GM18498 (cell line): Measurements from ENCODE around the gene TAB2.
"Not testable (repeated sequence)": the region's sequence is repeated elsewhere in the genome, so short reads cannot be mapped to it uniquely, and the experiment has no call there.

Experiments
- ATAC-seq: cut with Tn5 transposase; IDR thresholded peaks from one replicate; pipeline ENCODE4 v1.9.1; 2021; ENCODE audit warnings: mild to moderate bottlenecking, moderate library complexity; ENCODE audit not compliant: unreplicated experiment

Gene TAB2

DNA sequence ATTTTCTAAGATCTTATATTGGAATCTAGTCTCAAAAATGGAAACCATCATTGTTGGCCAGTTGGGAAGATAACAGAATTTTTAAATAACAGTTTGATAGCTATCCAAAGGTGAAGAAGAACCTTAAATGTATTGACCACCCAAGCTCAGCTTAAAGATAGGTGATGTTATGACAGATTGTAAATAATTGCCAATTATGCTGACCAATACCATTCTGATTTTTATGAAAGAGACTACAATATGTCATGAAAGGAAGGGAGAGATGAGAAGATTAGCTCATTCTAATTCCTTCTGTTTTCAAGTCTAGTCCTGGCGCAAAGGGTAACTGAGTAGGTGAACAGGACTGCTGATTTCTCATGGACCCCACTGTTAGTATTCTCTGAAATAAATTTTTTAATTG lies 5.7 kb upstream of the TAB2 start:
- ATAC-seq: no peak

DNA sequence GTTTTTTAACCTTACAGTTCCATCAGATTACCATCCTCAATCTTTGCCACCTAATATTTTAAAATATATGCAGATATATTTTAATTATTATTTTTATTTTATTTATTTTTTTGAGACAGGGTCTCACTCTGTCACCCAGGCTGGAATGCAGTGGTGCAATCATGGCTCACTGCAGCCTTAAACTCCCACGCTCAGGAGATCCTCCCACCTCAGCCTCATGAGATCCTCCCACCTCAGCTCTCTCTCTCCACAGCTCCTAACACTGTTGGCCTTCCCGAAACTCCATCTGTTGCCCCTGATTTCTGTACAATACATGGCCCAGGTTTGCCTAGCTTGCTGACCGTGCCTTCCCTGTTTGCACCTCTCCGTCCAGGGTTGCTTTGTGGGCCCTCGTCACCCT lies 4.4 kb upstream of the TAB2 start:
- ATAC-seq: no peak

DNA sequence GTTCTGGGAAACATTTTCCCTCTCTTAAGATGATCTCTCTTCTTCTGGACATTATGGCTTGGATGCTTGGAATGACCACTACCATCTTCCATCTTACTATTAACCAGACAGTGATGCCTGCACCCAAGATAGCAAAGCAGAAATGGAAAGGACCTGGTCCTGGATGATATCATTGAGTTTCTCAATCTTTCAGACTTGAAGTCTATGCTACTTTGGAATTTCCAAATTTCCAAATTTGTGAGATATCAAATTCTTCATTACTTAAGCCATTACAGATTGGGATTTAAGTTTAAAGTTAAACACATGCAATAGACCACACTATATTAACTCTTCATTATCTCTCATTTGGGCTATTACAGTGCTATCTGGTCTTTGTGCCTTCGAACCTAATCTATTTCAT lies 3.7 kb upstream of the TAB2 start:
- no peak for ATAC-seq

GRCh38 chr6:149314325-149314905 lies 3.1 kb upstream of the TAB2 start:
- ATAC-seq: no peak

- no peak for ATAC-seq
These were observed 1.3 kb upstream of the TAB2 start for GRCh38 chr6:149316108-149316727.

- peak; percentile 78 for ATAC-seq
These were observed 520 bp upstream of the TAB2 start for GRCh38 chr6:149316740-149317643.

DNA sequence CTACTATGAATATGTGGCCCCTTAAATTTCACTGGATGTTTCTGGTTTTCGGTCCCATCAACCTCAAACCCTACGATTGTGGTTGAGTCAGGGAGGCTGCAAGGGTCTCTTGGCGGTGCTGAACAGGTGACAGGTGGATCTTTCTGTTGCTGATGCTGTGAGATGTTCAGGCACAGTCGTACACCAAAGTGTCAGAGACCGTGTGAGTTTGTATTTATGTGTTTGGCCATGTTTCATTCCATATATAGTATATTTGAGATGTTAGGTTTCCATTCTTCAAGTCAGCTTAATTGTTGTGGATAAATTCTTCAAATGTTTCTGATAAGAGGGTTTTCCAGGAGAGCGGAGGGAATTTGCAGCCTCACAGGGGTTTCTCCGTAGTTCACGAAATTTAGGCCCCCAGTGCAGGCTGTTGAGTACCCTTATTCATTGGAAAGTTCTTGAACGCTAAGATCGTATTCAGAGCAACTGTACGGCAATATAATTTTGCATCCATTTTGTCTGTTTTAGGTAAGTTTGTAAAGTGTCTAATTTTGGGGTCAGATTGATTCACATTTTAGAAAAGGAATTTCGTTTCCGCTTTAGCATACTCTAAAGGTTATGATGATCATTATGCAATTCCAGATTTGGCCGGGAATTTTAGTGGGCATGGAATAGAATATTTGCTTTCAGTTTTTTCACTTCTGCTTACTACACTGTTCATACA lies 1.2 kb downstream of the TAB2 start:
- ATAC-seq: no peak

DNA sequence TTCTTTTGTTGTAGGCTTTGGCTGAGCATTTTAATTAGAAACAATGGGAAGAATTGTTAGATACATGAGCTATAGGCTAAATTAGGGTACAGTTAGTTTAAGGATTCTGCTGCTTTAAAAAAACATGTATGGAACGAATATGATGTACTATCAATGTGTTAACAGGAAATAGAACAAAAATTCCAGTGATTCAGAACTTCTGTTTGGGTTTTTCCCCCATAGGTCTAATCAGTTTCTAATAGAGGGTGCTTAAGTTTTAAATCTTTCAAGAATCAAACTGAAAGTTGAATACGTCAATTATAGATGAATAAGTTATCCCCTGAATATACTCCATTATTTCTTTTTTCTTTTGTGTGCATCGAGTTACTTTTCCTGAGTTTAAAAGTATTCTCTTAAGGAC lies 1.9 kb downstream of the TAB2 start:
- no peak for ATAC-seq

GRCh38 chr6:149320016-149320415 lies 2.5 kb downstream of the TAB2 start:
- ATAC-seq: not testable (repeated sequence)

DNA sequence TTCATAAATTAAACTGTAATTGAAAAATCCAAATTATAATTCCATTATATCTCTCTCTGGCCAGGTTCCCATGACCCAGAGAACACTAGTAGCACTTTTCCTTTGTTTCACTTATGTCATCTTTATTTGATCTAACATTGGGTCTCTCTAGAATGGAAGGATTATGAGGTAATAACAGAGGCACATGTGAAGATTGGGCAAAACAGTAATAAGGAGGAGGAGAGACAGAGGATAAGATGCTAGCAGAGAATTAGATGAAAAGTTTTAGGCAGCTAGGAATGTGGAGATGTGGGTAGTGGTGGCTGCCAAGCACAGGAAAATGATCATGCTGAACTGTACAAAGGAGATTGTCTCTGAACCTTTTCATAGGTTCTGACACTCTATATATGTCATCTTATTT lies 3.3 kb downstream of the TAB2 start:
- ATAC-seq: no peak

GRCh38 chr6:149323353-149323752 lies 5.8 kb downstream of the TAB2 start:
- ATAC-seq: no peak

DNA sequence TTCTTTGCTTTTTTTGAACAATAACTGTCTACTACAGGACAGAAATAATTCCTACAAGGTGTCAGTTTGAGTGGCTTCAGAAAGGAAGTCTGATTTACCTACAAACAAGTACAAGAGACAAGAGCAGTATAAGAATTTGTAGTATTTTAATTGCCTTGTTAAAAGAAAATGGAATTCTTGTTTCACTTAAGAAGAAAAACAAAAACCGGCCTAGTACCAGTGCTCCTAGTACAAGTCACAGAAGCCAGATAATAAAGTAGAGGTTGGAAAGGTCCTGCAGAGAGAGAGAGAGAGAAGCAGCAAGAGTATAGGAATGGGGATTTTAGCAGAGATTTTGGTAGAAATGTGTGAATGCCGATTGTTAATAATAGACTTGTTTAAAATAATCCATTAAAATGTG lies 6.4 kb downstream of the TAB2 start:
- no peak for ATAC-seq

GRCh38 chr6:149324428-149324827 lies 6.9 kb downstream of the TAB2 start:
- no peak for ATAC-seq

GRCh38 chr6:149325648-149326236 lies 8.2 kb downstream of the TAB2 start:
- ATAC-seq: no peak

DNA sequence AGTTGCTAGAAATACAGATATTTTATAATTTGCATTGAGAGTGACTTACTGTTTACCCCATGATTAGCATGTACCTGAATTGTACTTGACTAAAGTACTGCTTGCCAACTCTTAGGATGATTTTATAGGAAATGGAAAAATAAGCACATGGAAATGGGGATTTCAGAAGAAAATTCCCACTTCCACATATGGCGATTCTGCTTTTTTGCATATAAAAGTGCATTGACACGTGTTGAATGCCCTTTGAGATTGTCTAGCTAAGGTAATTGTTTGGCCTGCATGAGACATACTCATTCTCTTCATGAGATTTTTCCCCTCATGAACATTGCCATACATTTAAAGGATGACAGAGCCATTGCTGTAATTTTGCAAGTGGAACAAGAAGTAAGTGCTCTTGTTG lies 10.1 kb downstream of the TAB2 start:
- ATAC-seq: no peak

DNA sequence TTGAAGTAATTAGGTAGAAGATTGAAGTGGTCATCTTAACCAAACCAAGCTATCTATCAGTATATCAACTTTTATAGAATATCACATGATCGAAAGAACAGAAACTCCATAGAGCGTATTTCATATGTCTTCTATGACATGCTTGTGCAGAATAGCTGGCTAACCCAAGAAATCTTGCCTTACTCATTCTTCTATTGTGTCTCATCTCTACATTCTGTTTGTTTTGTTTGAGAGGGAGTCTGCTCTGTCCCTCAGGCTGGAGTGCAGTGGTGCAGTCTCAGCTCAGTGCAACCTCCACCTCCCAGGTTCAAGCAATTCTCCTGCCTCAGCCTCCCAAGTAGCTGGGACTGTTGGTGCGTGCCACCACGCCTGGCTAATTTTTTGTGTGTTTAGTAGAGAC lies 10.6 kb downstream of the TAB2 start:
- ATAC-seq: no peak

DNA sequence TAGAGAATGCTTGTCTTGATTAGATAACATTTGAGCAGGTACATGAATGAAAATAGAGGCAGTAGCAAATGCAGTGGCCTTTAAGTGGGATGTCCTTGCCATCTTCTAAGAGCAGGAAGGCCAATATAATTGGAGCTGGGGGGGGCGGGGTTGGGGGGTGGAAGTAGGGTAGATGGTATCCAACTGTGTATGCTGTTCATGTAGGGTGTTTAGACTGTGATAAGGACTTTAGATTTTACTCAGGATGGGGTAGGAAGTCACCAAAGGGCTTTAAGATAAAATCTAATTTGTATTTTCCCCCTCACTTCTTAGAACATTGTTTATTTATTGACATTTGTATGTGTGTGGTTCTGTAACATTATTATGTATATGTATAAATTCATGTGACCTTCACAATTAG lies 12.0 kb downstream of the TAB2 start:
- no peak for ATAC-seq

DNA sequence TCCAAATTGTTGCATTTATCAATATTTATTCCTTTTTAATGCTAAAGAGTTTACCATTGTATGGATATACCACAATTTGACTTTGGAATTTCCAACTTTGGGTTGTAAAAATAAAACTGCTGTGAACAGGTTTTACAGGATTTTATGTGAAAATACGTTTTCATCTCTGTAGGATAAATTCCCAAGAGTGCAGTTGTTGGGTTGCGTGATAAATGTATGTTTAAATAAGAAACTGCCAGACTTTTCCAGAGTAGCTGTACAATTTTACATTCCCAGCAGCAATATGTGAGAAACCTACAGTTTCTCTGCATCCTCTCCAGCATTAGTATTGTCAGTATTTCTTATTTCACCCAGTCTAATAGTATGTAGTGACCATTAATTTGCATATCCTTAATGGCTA lies 12.6 kb downstream of the TAB2 start:
- no peak for ATAC-seq

DNA sequence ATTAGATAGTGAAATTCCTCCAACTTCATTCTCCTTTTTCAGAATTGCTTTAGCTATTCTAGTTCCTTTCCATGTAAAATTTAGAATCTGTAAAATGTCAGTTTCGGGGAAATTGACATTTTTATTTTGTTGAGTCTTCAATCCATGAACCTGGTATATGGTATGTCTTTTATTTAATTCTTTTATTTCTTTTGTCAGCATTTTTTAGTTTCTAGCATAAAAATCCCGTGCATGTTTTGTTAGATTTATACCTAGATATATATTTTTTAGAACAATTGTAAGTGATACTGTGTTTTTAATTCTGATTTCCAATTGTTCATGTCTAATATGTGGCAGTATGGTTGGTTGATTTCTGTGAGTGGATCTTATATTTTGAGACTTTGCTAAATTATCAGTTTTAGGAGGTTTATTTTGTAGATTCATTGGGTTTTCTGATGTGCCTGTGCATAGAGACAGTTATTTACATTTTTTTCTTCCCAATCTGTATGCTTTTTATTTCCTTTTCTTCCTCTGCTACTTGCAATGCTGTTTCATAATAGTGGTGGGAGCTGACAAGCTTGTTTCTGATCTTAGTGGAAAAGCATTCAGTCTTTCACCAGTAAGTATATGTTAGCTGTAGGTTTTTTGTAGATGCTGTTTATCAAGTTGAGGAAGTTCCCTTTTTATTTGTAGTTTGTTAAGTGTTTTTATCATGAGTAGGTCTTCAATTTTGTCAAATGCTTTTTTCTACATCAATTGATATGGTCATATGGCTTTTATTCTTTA lies 13.7 kb downstream of the TAB2 start:
- no peak for ATAC-seq

GRCh38 chr6:149331871-149332270 lies 14.4 kb downstream of the TAB2 start:
- ATAC-seq: no peak
